Stimulated activated naive B cell treated with anti-CD40 and anti-IgM and Interleukin-4, amounts not matched to agents 10 μg/mL and 1 μg/mL and 100 μg/mL, for 72 hours (primary cell): ENCODE results near the gene TFEC.
"Not testable (repeated sequence)": the region's sequence is repeated elsewhere in the genome, so short reads cannot be mapped to it uniquely, and the experiment has no call there.

Experiments used
- ATAC-seq, 2 donors: fragments of 150-1000 bp; cut with Tn5 transposase; replicated peaks; 2 replicates each; pipeline ENCODE4 v1.10.0; 2021; ENCODE audit warnings: moderate library complexity in 1 of 2
- DNase-seq: peaks from one replicate; pipeline ENCODE4 v3.0.0; 2021
- H3K27ac Mint-ChIP-seq: one replicate; pipeline ENCODE4 v1.8.0; 2022; ENCODE audit warnings: mild to moderate bottlenecking, mixed read lengths
- H3K27me3 Mint-ChIP-seq, 2 donors: one replicate each; pipeline ENCODE4 v1.8.0; 2022; ENCODE audit warnings: mixed read lengths in 2 of 2
- H3K36me3 Mint-ChIP-seq, 2 donors: one replicate each; pipeline ENCODE4 v1.8.0; 2022; ENCODE audit warnings: mixed read lengths in 2 of 2, mild to moderate bottlenecking in 1 of 2
- H3K4me1 Mint-ChIP-seq, 2 donors: one replicate each; pipeline ENCODE4 v1.8.0; 2022; ENCODE audit warnings: mixed read lengths in 2 of 2, mild to moderate bottlenecking in 1 of 2
- H3K4me3 Mint-ChIP-seq, 2 donors: one replicate each; pipeline ENCODE4 v1.8.0; 2022; ENCODE audit warnings: mild to moderate bottlenecking in 2 of 2, mixed read lengths in 2 of 2, moderate library complexity in 1 of 2
- H3K9me3 Mint-ChIP-seq, 2 donors: one replicate each; pipeline ENCODE4 v1.8.0; 2022; ENCODE audit warnings: mixed read lengths in 2 of 2, mild to moderate bottlenecking in 1 of 2

The TFEC gene

GRCh38 chr7:116030651-116031276 is at the start of gene TFEC:
TSS of gene TFEC (minus strand) at chr7:116030763. CDS start at chr7:115984441, 46,322 bp downstream.
- ATAC-seq (no peak), DNase-seq (no peak)
- Mint-ChIP-seq H3K27ac (no peak within 1 kb of the TSS), H3K4me3 (no peak within 1 kb of the TSS), H3K4me1 (peaks cover 6 to 13% of the 10 kb centered on the region in 2 donors), H3K36me3 (peaks cover 0 to 3% of the 10 kb centered on the region in 2 donors), H3K27me3 (peaks cover 0 to 17% of the 10 kb centered on the region in 2 donors), H3K9me3 (peaks cover 0 to 3% of the 10 kb centered on the region in 2 donors)

GRCh38 chr7:116075351-116076145 is 45.0 kb upstream of the TFEC start:
- Mint-ChIP-seq H3K4me3 (no peak overlapping the region), H3K27me3 (peaks cover 0 to 5% of the 10 kb centered on the region in 2 donors), H3K36me3 (no peaks in the 10 kb centered on the region), H3K4me1 (peaks cover 2 to 5% of the 10 kb centered on the region in 2 donors), H3K9me3 (peaks cover 6 to 11% of the 10 kb centered on the region in 2 donors), H3K27ac (peak overlapping the region; percentile 25)
- DNase-seq (no peak), ATAC-seq (no peak)

- peaks cover 2 to 5% of the 10 kb centered on the region in 2 donors for H3K4me1 Mint-ChIP-seq
- no peak overlapping the region for H3K27ac Mint-ChIP-seq
- no peaks in the 10 kb centered on the region for H3K27me3 Mint-ChIP-seq
Measured at GRCh38 chr7:116071629-116072028, 41.1 kb upstream of the TFEC start.

GRCh38 chr7:116064179-116064578 is 33.6 kb upstream of the TFEC start:
- no peak overlapping the region for H3K4me3 Mint-ChIP-seq
- H3K27ac Mint-ChIP-seq, result no peak overlapping the region
- H3K27me3 Mint-ChIP-seq, result no peaks in the 10 kb centered on the region
- peaks cover 0 to 3% of the 10 kb centered on the region in 2 donors for H3K9me3 Mint-ChIP-seq
- no peak for DNase-seq
- ATAC-seq, result no peak
- H3K4me1 Mint-ChIP-seq, result no peaks in the 10 kb centered on the region
- H3K36me3 Mint-ChIP-seq, result no peaks in the 10 kb centered on the region

More at GRCh38 chr7:116071629-116072028, 41.1 kb upstream of the TFEC start:
- H3K9me3 Mint-ChIP-seq, result peaks cover 0 to 4% of the 10 kb centered on the region in 2 donors
- no peaks in the 10 kb centered on the region for H3K36me3 Mint-ChIP-seq
- DNase-seq, result no peak
- ATAC-seq, result no peak
- H3K4me3 Mint-ChIP-seq, result no peak overlapping the region

- DNase-seq (no peak), ATAC-seq (no peak)
- no peaks in the 10 kb centered on the region for H3K27me3 Mint-ChIP-seq
- H3K9me3 Mint-ChIP-seq, result peaks cover 0 to 3% of the 10 kb centered on the region in 2 donors
- no peaks in the 10 kb centered on the region for H3K4me1 Mint-ChIP-seq
- no peaks in the 10 kb centered on the region for H3K36me3 Mint-ChIP-seq
- no peak overlapping the region for H3K27ac Mint-ChIP-seq
- no peak overlapping the region for H3K4me3 Mint-ChIP-seq
Measured at GRCh38 chr7:116062666-116063065, 32.1 kb upstream of the TFEC start.

- no peak overlapping the region for H3K4me3 Mint-ChIP-seq
- H3K4me1 Mint-ChIP-seq, result no peaks in the 10 kb centered on the region
- peaks cover 0 to 2% of the 10 kb centered on the region in 2 donors for H3K36me3 Mint-ChIP-seq
- peaks cover 0 to 6% of the 10 kb centered on the region in 2 donors for H3K27me3 Mint-ChIP-seq
- no peak overlapping the region for H3K27ac Mint-ChIP-seq
- ATAC-seq (no peak), DNase-seq (no peak)
- peaks cover 4 to 5% of the 10 kb centered on the region in 2 donors for H3K9me3 Mint-ChIP-seq
Measured at GRCh38 chr7:116052006-116052405, 21.4 kb upstream of the TFEC start.

- H3K27ac Mint-ChIP-seq, H3K36me3 Mint-ChIP-seq, H3K9me3 Mint-ChIP-seq, ATAC-seq, H3K4me1 Mint-ChIP-seq, H3K27me3 Mint-ChIP-seq, DNase-seq, H3K4me3 Mint-ChIP-seq: not testable (repeated sequence)
Measured at GRCh38 chr7:116047261-116047660, 16.7 kb upstream of the TFEC start.

GRCh38 chr7:116045532-116045931 is 15.0 kb upstream of the TFEC start:
- Mint-ChIP-seq H3K27ac (no peak overlapping the region), H3K27me3 (peaks cover 0 to 6% of the 10 kb centered on the region in 2 donors), H3K4me1 (peaks cover 0 to 2% of the 10 kb centered on the region in 2 donors), H3K9me3 (peaks cover 5 to 9% of the 10 kb centered on the region in 2 donors), H3K36me3 (peaks cover 0 to 2% of the 10 kb centered on the region in 2 donors), H3K4me3 (no peak overlapping the region)
- no peak for DNase-seq
- ATAC-seq, result no peak

- H3K4me3 Mint-ChIP-seq, result no peak overlapping the region
- ATAC-seq (no peak), DNase-seq (no peak)
- no peak overlapping the region for H3K27ac Mint-ChIP-seq
- H3K36me3 Mint-ChIP-seq, result no peaks in the 10 kb centered on the region
- H3K4me1 Mint-ChIP-seq, result peaks cover 0 to 2% of the 10 kb centered on the region in 2 donors
- peaks cover 0 to 4% of the 10 kb centered on the region in 2 donors for H3K9me3 Mint-ChIP-seq
- no peaks in the 10 kb centered on the region for H3K27me3 Mint-ChIP-seq
Measured at GRCh38 chr7:116041615-116042014, 11.1 kb upstream of the TFEC start.

- no peak for DNase-seq
- H3K4me1 Mint-ChIP-seq, result no peaks in the 10 kb centered on the region
Measured at GRCh38 chr7:116037401-116037800, 6.8 kb upstream of the TFEC start.

GRCh38 chr7:116034411-116034810 is 3.8 kb upstream of the TFEC start:
- Mint-ChIP-seq H3K4me3 (no peak overlapping the region), H3K9me3 (peaks cover 0 to 2% of the 10 kb centered on the region in 2 donors), H3K27me3 (no peaks in the 10 kb centered on the region), H3K4me1 (peaks cover 0 to 4% of the 10 kb centered on the region in 2 donors), H3K36me3 (peaks cover 0 to 3% of the 10 kb centered on the region in 2 donors), H3K27ac (no peak overlapping the region)
- ATAC-seq (no peak), DNase-seq (no peak)

More at GRCh38 chr7:116037401-116037800, 6.8 kb upstream of the TFEC start:
- Mint-ChIP-seq H3K27ac (no peak overlapping the region), H3K27me3 (no peaks in the 10 kb centered on the region), H3K9me3 (peaks cover 0 to under 1% of the 10 kb centered on the region in 2 donors), H3K4me3 (no peak overlapping the region), H3K36me3 (peaks cover 0 to 1% of the 10 kb centered on the region in 2 donors)
- no peak for ATAC-seq

- H3K4me3 Mint-ChIP-seq, result no peak overlapping the region
- H3K36me3 Mint-ChIP-seq, result peaks cover 0 to 3% of the 10 kb centered on the region in 2 donors
- H3K27me3 Mint-ChIP-seq, result peaks cover 0 to 7% of the 10 kb centered on the region in 2 donors
- H3K4me1 Mint-ChIP-seq, result peaks cover 6 to 11% of the 10 kb centered on the region in 2 donors
- peaks cover 0 to 2% of the 10 kb centered on the region in 2 donors for H3K9me3 Mint-ChIP-seq
- H3K27ac Mint-ChIP-seq, result no peak overlapping the region
- no peak for DNase-seq
- no peak for ATAC-seq
Measured at GRCh38 chr7:116032886-116033285, 2.3 kb upstream of the TFEC start.

- ATAC-seq (peak; percentile 22 to 41), DNase-seq (no peak)
- no peak overlapping the region for H3K27ac Mint-ChIP-seq
- H3K9me3 Mint-ChIP-seq, result peaks cover 0 to 3% of the 10 kb centered on the region in 2 donors
- H3K4me3 Mint-ChIP-seq, result peak overlapping the region in 1 of 2 donors; percentile 68
- H3K4me1 Mint-ChIP-seq, result peaks cover 6 to 13% of the 10 kb centered on the region in 2 donors
- H3K36me3 Mint-ChIP-seq, result peaks cover 0 to 3% of the 10 kb centered on the region in 2 donors
- H3K27me3 Mint-ChIP-seq, result peaks cover 0 to 17% of the 10 kb centered on the region in 2 donors
Measured at GRCh38 chr7:116028787-116029186, 1.8 kb downstream of the TFEC start.

- Mint-ChIP-seq H3K4me1 (peaks cover 6 to 13% of the 10 kb centered on the region in 2 donors), H3K36me3 (peaks cover 0 to 3% of the 10 kb centered on the region in 2 donors), H3K9me3 (peaks cover 0 to 3% of the 10 kb centered on the region in 2 donors), H3K4me3 (no peak overlapping the region), H3K27ac (no peak overlapping the region), H3K27me3 (peaks cover 0 to 17% of the 10 kb centered on the region in 2 donors)
- ATAC-seq, result no peak
- no peak for DNase-seq
Measured at GRCh38 chr7:116027786-116028185, 2.8 kb downstream of the TFEC start.
